Aorta (tissue), 5 donors: ENCODE data around the gene LTO1. TPM values are rescaled to one million over a fixed set of nuclear protein-coding genes. Genes with fewer than 3 reads are reported as not detected.

Source experiments
- ATAC-seq: fragments of 200-7000 bp; cut with Tn5 transposase; one replicate; pipeline ENCODE4 v1.9.1; 2022; ENCODE audit warnings: moderate library complexity; ENCODE audit not compliant: low FRiP score
- DNase-seq, 2 donors: peaks; one replicate each; pipeline ENCODE4 v3.0.0-alpha.2; 2020
- H3K27ac ChIP-seq, 2 donors: one replicate each; pipeline ENCODE4 v1.5.1; 2013; ENCODE audit warnings: low read length in 2 of 2, mild to moderate bottlenecking in 2 of 2, moderate library complexity in 2 of 2, control low read depth in 1 of 2, inconsistent platforms in 1 of 2, low read depth in 1 of 2
- H3K27me3 ChIP-seq, 2 donors: one replicate each; pipeline ENCODE4 v1.6.1; 2013; ENCODE audit warnings: control low read depth in 1 of 2, low read length in 1 of 2, mild to moderate bottlenecking in 1 of 2, moderate library complexity in 1 of 2; ENCODE audit not compliant: insufficient read depth in 2 of 2, control insufficient read depth in 1 of 2
- H3K36me3 ChIP-seq, 2 donors: one replicate each; pipeline ENCODE4 v1.6.1; 2013; ENCODE audit warnings: control low read depth in 1 of 2, low read length in 1 of 2, mild to moderate bottlenecking in 1 of 2; ENCODE audit not compliant: insufficient read depth in 2 of 2, control insufficient read depth in 1 of 2
- H3K4me1 ChIP-seq, 2 donors: one replicate each; pipeline ENCODE4 v1.6.1; 2013; ENCODE audit warnings: low read length in 2 of 2, control low read depth in 1 of 2, mild to moderate bottlenecking in 1 of 2, moderate library complexity in 1 of 2; ENCODE audit not compliant: insufficient read depth in 2 of 2, control insufficient read depth in 1 of 2
- H3K4me3 ChIP-seq, 2 donors: one replicate each; pipeline ENCODE4 v1.5.1; 2013; ENCODE audit warnings: low read length in 2 of 2, control low read depth in 1 of 2, mild to moderate bottlenecking in 1 of 2
- H3K9me3 ChIP-seq: one replicate; pipeline ENCODE4 v1.6.1; 2013; ENCODE audit warnings: mild to moderate bottlenecking, low read length; ENCODE audit not compliant: control insufficient read depth
- WGBS, 2 donors: extraction: QIAGEN DNeasy Blood & Tissue Kit; methylation state at CpG; one replicate each; pipeline ENCODE4 v1.1.7; 2013; 5-methylcytosine and 5-hydroxymethylcytosine counted together
- intact Hi-C, 2 donors: fragments of 100-400 bp; cut with DNase I; formaldehyde crosslinking; loops; one replicate each; pipeline versions ENCODE4 v1.14.2 to v1.15.0; 2022
- polyA plus RNA-seq, 2 donors: library from polyadenylated mRNA; stranded (reverse); fragments of 200-250 nt; gene quantifications; one replicate each; pipeline ENCODE4 v1.2.3, GENCODE V29; 2013
- total RNA-seq, 2 donors: library from RNA; stranded (reverse); fragmentation: NEBNext Ultra II Directional; extraction: Animal tissue kit (Norgen Biotek cat#: 25700); gene quantifications; one replicate each; pipeline ENCODE4 v1.2.1, GENCODE V29; 2021
- donor health status: healthy with polysubstance abuse.
- donor health status: Bipolar disorder and iron deficiency.
- donor health status: DM: no; HTN: no; CAD: no.
- donor health status: DM: no; HTN: no; CAD: no.
- donor health status: DM: yes; HTN: yes; CAD: no.

The LTO1 gene
- total and polyA plus RNA-seq, 4 donors: 4.6 to 34.5 (median 26.6) TPM

- no peaks in the 10 kb centered on the region for H3K9me3 ChIP-seq
- no peak overlapping the region for H3K4me3 ChIP-seq
- peaks cover 0 to 2% of the 10 kb centered on the region in 2 donors for H3K27me3 ChIP-seq
- H3K27ac ChIP-seq: peak overlapping the region in 1 of 2 donors; percentile 13
- intact Hi-C loops: loop anchor here in 1 of 2 donors (5.0 kb wide), 1 partner anchor 141 kb away; no protein-coding TSS in a partner anchor
- no peak for ATAC-seq
- WGBS, 2 donors: 2 to 4% methylated on average over 72 to 78 of the region's 78 CpGs
- H3K36me3 ChIP-seq: no peaks in the 10 kb centered on the region
- peak; percentile 78 to 83 for DNase-seq
- no peaks in the 10 kb centered on the region for H3K4me1 ChIP-seq
These were observed 36.9 kb downstream of the LTO1 start for GRCh38 chr11:69637941-69638871.

GRCh38 chr11:69637198-69637940 lies 37.8 kb downstream of the LTO1 start:
- WGBS, 2 donors: 21 to 24% methylated on average over 65 to 67 of the region's 67 CpGs
- H3K9me3 ChIP-seq: no peaks in the 10 kb centered on the region
- H3K36me3 ChIP-seq: no peaks in the 10 kb centered on the region
- DNase-seq: peak in 1 of 2 donors; percentile 71
- H3K4me3 ChIP-seq: no peak overlapping the region
- no peaks in the 10 kb centered on the region for H3K4me1 ChIP-seq
- H3K27ac ChIP-seq: peak overlapping the region in 1 of 2 donors; percentile 16
- no peak for ATAC-seq
- intact Hi-C loops: loop anchor here in 1 of 2 donors (5.0 kb wide), 1 partner anchor 140 kb away; no protein-coding TSS in a partner anchor
- H3K27me3 ChIP-seq: peaks cover 0 to 2% of the 10 kb centered on the region in 2 donors

DNA sequence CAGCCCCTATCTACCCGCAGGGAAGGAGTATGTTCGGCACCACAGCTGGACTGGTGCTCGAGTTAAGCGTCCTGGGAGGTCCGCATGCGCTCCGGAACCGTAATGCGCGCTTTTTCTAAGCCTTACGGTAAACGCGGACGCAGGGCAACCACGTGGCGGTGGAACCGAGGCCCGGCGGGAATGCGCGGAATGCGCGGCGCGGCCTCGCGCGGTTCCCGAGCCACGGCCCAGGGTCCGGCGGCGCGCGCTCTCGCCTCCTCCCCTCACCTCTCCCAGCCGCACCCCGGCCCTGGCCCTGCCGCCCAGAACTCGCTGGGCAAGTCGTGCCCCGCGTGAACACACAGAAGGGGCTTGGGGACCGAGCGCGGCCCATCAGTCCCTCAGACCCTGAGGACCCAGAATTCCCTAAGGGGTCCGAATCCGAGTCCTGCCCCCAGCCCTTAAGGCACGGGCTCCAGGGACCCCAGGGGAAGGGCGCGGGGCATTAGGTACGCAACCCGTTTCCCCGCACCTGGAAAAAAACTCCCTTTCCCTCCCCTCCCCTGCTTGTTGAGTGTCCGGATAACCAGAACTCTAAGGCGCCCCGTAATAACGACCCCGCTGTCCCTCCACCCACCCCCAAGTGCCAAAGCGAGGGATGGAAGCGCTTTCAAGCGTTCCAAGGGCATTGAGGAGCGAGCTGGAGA lies 38.5 kb downstream of the LTO1 start:
- Histone ChIP-seq H3K4me3 (no peak overlapping the region), H3K36me3 (no peaks in the 10 kb centered on the region), H3K27ac (peak overlapping the region in 1 of 2 donors; percentile 16), H3K4me1 (no peaks in the 10 kb centered on the region), H3K9me3 (no peaks in the 10 kb centered on the region), H3K27me3 (peaks cover 0 to 2% of the 10 kb centered on the region in 2 donors)
- peak; percentile 79 to 93 for DNase-seq
- peak; percentile 75 for ATAC-seq
- WGBS, 2 donors: 5% methylated on average over 56 to 63 of the region's 63 CpGs
- intact Hi-C loops: loop anchor here in 1 of 2 donors (5.0 kb wide), 1 partner anchor 139 kb away; no protein-coding TSS in a partner anchor

DNA sequence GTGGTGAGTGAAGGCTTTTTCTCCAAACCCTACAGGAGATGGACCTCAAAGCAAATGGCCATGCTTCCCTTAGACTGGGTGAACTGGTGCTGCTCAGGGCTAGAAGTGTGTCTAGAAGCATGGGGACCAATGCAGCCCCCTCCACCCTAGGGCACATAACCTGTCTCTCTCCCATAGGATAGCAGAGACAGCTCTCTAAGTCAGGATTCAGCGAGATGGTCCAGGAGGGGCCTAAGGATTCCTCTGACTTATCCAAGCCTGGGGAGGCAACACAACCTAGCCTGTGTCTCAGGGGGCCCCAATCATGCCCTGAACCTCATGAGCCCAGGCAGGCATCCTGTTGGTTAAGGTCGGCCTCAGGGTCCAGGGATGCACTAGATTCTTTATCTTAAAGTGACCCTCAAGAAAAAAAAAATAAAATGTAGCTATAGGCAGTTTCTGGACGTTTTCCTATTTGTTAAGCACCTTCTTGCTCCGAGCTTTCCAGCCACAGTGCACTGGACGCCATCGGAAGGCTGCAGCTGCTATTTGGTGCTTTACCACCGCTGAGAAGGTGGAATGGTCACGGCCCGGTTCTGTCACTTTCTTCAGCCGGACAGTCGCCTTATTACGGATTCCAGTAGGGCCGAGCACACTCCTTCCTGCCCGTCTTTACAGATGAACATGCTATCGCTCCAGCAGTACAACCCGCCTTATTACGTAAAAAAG lies 39.2 kb downstream of the LTO1 start:
- H3K27me3 ChIP-seq: peaks cover 0 to under 1% of the 10 kb centered on the region in 2 donors
- no peak overlapping the region for H3K4me3 ChIP-seq
- ATAC-seq (no peak), DNase-seq (peak in 1 of 2 donors; percentile 41)
- no peaks in the 10 kb centered on the region for H3K4me1 ChIP-seq
- H3K36me3 ChIP-seq: no peaks in the 10 kb centered on the region
- no peak overlapping the region for H3K27ac ChIP-seq
- no peaks in the 10 kb centered on the region for H3K9me3 ChIP-seq
- WGBS, 2 donors: 15 to 19% methylated on average over 17 of the region's 17 CpGs
- intact Hi-C loops: loop anchor here in 1 of 2 donors (5.0 kb wide), 1 partner anchor 139 kb away; no protein-coding TSS in a partner anchor

DNA sequence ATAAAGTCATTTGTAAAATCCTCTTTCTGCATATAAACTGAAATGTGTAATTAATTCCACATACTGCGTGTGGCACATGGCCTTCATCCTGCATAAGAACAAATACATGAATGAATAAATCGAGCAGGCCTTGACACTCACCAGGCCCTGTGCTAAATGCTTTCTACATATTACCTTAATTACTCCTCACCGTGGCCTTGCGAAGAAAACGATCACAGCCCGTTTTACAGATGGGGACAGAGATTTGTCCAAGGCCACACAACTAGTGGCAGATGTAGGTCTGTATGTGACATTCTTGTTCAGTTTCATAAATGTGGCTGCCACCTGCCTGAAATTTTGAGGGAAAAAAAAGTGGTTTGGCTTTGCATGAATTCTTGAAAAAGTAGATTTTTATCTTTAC lies 40.0 kb downstream of the LTO1 start:
- Histone ChIP-seq H3K27me3 (no peaks in the 10 kb centered on the region), H3K36me3 (no peaks in the 10 kb centered on the region), H3K4me1 (no peaks in the 10 kb centered on the region), H3K9me3 (no peaks in the 10 kb centered on the region), H3K4me3 (no peak overlapping the region), H3K27ac (no peak overlapping the region)
- ATAC-seq: no peak
- DNase-seq: peak in 1 of 2 donors; percentile 20
- intact Hi-C loops: loop anchor here in 1 of 2 donors (5.0 kb wide), 1 partner anchor 138 kb away; no protein-coding TSS in a partner anchor
- 95% methylated on average over 6 of the region's 6 CpGs for WGBS, 2 donors

DNA sequence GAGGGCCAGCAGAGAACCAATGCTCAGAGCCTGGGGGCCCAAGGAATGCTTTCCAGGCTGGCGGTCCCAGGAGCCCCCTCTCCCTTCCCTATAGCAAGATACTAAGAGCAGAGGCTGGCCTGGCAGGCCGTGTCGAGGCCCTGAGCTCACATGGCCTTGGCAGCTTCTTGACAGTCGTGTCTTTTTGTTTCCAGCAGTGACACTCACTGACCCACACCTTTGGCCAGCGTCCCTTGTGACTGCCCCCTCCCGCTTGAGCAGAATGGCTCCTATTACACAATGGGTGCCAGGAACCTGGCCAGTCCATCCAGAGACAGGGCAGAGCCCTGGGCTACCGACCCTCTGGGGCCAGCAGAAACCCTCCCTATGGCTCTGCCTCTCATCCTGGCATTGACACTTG lies 40.6 kb downstream of the LTO1 start:
- H3K4me1 ChIP-seq: no peaks in the 10 kb centered on the region
- 91 to 93% methylated on average over 7 of the region's 7 CpGs for WGBS, 2 donors
- intact Hi-C loops: no loop called here
- DNase-seq (peak in 1 of 2 donors; percentile 59), ATAC-seq (no peak)
- H3K27ac ChIP-seq: no peak overlapping the region
- no peaks in the 10 kb centered on the region for H3K9me3 ChIP-seq
- H3K27me3 ChIP-seq: no peaks in the 10 kb centered on the region
- no peak overlapping the region for H3K4me3 ChIP-seq
- H3K36me3 ChIP-seq: no peaks in the 10 kb centered on the region

GRCh38 chr11:69634069-69634468 lies 41.1 kb downstream of the LTO1 start:
- Histone ChIP-seq H3K9me3 (no peaks in the 10 kb centered on the region), H3K27ac (no peak overlapping the region), H3K27me3 (no peaks in the 10 kb centered on the region), H3K4me3 (no peak overlapping the region), H3K36me3 (no peaks in the 10 kb centered on the region), H3K4me1 (no peaks in the 10 kb centered on the region)
- 86 to 96% methylated on average over 6 of the region's 6 CpGs for WGBS, 2 donors
- DNase-seq: peak in 1 of 2 donors; percentile 41
- intact Hi-C loops: no loop called here
- ATAC-seq: no peak

GRCh38 chr11:69632900-69633299 lies 42.3 kb downstream of the LTO1 start:
- Histone ChIP-seq H3K27ac (no peak overlapping the region), H3K4me1 (no peaks in the 10 kb centered on the region), H3K4me3 (no peak overlapping the region), H3K36me3 (no peaks in the 10 kb centered on the region), H3K9me3 (no peaks in the 10 kb centered on the region), H3K27me3 (no peaks in the 10 kb centered on the region)
- intact Hi-C loops: no loop called here
- WGBS, 2 donors: 95 to 97% methylated on average over 4 of the region's 4 CpGs
- DNase-seq: no peak
- no peak for ATAC-seq
